ENCODE results near the gene PDE8B. TPM values are rescaled to one million over a fixed set of nuclear protein-coding genes. Genes with fewer than 3 reads are reported as not detected.

The PDE8B gene
- total RNA-seq, 4 donors from 2014 or later, result 0.16 to 1.3 (median 0.71) TPM; not detected in 1

DNA sequence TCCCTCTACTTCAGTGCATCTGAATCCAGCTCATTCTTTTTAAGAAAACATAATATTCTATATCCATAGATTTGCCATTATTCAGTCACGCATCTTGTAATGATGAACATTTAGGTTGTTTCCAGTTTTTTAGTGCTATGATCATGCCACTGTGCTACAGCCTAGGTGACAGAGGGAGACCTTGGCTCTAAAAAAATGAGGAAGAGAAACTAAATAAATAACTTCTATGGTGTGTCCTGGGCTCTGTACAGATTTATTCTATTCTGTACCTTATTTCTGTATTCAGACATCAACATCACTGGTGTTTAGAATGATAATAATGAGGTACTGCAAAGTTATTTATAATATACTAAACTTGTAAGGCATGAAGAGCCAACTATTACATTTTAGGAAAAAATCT lies 45.9 kb downstream of the PDE8B start:
- H3K9me3 ChIP-seq, result no peaks in the 10 kb centered on the region
- ATAC-seq (no peak), DNase-seq (no peak)
- no peaks in the 10 kb centered on the region for H3K4me1 ChIP-seq
- no peaks in the 10 kb centered on the region for H3K36me3 ChIP-seq
- H3K27me3 ChIP-seq, result no peaks in the 10 kb centered on the region
- intact Hi-C loops (cut with DNase I; ENCODE audit: low total_unique reads) (no loop called here), in situ Hi-C loops (cut with MboI; ENCODE audit: low sequenced_read_pairs in 4 of 4) (no loop called here)
- H3K27ac ChIP-seq, result no peak overlapping the region
- TF ChIP-seq, protein P1, sequence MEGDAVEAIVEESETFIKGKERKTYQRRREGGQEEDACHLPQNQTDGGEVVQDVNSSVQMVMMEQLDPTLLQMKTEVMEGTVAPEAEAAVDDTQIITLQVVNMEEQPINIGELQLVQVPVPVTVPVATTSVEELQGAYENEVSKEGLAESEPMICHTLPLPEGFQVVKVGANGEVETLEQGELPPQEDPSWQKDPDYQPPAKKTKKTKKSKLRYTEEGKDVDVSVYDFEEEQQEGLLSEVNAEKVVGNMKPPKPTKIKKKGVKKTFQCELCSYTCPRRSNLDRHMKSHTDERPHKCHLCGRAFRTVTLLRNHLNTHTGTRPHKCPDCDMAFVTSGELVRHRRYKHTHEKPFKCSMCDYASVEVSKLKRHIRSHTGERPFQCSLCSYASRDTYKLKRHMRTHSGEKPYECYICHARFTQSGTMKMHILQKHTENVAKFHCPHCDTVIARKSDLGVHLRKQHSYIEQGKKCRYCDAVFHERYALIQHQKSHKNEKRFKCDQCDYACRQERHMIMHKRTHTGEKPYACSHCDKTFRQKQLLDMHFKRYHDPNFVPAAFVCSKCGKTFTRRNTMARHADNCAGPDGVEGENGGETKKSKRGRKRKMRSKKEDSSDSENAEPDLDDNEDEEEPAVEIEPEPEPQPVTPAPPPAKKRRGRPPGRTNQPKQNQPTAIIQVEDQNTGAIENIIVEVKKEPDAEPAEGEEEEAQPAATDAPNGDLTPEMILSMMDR (IDR thresholded peaks at IDR 0.05 in 4 of 5, conservative IDR thresholded peaks at IDR 0.05 in 1 of 5), result no peak
- TF ChIP-seq POLR2A (IDR thresholded peaks at IDR 0.05), result no peak
- H3K4me3 ChIP-seq, result no peak overlapping the region

DNA sequence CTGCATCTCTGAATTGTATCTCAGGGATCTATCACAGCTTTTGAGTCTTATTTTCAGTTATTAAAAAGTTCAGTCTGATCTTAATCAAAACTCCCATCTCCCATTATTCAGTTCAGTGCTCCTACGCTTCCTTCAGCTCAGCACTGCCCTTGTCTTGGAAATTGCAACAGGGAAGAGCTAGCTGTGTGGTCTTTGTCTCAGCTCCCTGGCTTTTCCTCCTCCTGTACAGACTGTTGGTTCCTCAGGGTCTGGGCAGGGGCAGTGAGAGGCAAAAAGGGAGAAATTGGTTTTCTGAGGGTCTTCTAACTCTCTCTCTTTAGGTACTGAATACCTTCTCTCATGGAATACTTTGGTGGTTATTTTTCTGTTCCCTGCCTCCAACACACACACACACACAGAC lies 48.2 kb downstream of the PDE8B start:
- Histone ChIP-seq H3K27ac (no peak overlapping the region), H3K9me3 (no peaks in the 10 kb centered on the region), H3K27me3 (no peaks in the 10 kb centered on the region), H3K36me3 (no peaks in the 10 kb centered on the region), H3K4me1 (no peaks in the 10 kb centered on the region), H3K4me3 (no peak overlapping the region)
- no peak for DNase-seq
- intact Hi-C loops (cut with DNase I; ENCODE audit: low total_unique reads), result no loop called here
- ATAC-seq, result no peak
- in situ Hi-C loops (cut with MboI; ENCODE audit: low sequenced_read_pairs in 4 of 4), result no loop called here
- no peak for TF ChIP-seq POLR2A (IDR thresholded peaks at IDR 0.05)
- TF ChIP-seq, protein P1 (IDR thresholded peaks at IDR 0.05 in 4 of 5, conservative IDR thresholded peaks at IDR 0.05 in 1 of 5), result no peak

DNA sequence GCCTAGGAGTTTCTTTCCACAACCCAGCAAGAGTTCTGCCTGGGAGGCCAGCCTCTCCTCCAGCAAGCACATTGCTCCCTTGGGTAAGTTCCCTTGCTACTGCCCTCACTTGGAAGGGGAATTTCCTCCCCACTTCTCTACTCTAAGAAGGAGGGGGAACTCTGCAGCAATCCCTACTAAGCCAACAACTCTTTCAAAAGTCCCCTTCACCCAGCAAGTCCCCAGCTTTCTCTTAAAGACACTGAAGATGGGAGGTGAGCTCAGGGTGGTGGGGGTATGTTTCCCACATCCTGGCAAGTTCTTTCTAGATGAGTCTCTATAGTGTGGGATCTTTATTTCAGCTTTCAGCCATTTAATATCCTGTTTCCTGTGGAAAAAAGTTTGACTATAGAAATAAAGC lies 49.0 kb downstream of the PDE8B start:
- Histone ChIP-seq H3K27ac (no peak overlapping the region), H3K4me3 (no peak overlapping the region), H3K36me3 (no peaks in the 10 kb centered on the region), H3K27me3 (no peaks in the 10 kb centered on the region), H3K9me3 (no peaks in the 10 kb centered on the region), H3K4me1 (no peaks in the 10 kb centered on the region)
- DNase-seq (no peak), ATAC-seq (no peak)
- intact Hi-C loops (cut with DNase I; ENCODE audit: low total_unique reads), result no loop called here
- in situ Hi-C loops (cut with MboI; ENCODE audit: low sequenced_read_pairs in 4 of 4), result no loop called here
- TF ChIP-seq POLR2A (IDR thresholded peaks at IDR 0.05), result no peak
- TF ChIP-seq, protein P1 (IDR thresholded peaks at IDR 0.05 in 4 of 5, conservative IDR thresholded peaks at IDR 0.05 in 1 of 5), result no peak

DNA sequence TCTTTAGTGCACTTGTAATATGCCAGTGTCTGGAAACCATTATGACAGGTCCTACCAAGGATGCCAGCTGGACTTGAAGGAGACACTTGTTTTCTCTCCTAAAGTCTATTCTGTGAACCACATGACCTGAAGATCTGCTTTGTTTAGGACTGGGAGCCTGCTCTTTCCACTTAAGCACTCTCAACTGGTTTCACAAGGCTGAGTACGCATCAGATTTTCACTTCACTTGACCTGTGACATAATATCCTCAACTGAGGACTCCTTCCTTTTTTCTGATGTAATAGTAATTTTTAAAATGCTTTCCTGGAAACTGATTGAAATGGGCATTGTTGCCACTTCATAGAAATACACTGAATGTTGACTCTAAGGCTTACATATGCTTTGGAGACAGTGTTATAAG lies 52.2 kb downstream of the PDE8B start:
- intact Hi-C loops (cut with DNase I; ENCODE audit: low total_unique reads), result no loop called here
- no peaks in the 10 kb centered on the region for H3K4me1 ChIP-seq
- no peak overlapping the region for H3K27ac ChIP-seq
- in situ Hi-C loops (cut with MboI; ENCODE audit: low sequenced_read_pairs in 4 of 4), result no loop called here
- H3K4me3 ChIP-seq, result no peak overlapping the region
- H3K9me3 ChIP-seq, result no peaks in the 10 kb centered on the region
- no peaks in the 10 kb centered on the region for H3K36me3 ChIP-seq
- H3K27me3 ChIP-seq, result no peaks in the 10 kb centered on the region
- no peak for DNase-seq
- no peak for ATAC-seq
- TF ChIP-seq, protein P1 (IDR thresholded peaks at IDR 0.05 in 4 of 5, conservative IDR thresholded peaks at IDR 0.05 in 1 of 5), result no peak

DNA sequence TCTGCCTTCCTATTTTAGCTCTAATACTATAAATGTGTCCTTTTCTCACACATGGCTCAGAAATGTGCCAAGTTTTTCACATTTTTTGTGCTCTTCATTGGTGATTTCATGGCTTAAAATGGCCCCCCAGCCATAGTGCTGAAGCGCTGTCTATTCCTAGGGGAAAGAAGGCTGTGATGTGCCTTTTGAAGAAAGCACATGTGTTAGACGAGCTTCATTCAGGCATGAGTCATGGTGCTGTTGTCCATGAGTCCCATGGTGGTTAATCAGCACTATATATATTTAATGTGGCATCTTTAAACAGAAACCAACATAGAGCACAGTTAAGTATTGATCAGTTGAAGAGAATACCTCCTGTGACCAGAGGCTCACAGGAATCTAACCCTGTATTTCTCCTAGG lies 55.8 kb downstream of the PDE8B start:
- no peaks in the 10 kb centered on the region for H3K27me3 ChIP-seq
- intact Hi-C loops (cut with DNase I; ENCODE audit: low total_unique reads), result no loop called here

More for the DNA sequence above, 55.8 kb downstream of the PDE8B start:
- in situ Hi-C loops (cut with MboI; ENCODE audit: low sequenced_read_pairs in 4 of 4), result no loop called here
- ATAC-seq (no peak), DNase-seq (no peak)
- no peak for TF ChIP-seq POLR2A (IDR thresholded peaks at IDR 0.05)
- TF ChIP-seq, protein P1 (IDR thresholded peaks at IDR 0.05 in 4 of 5, conservative IDR thresholded peaks at IDR 0.05 in 1 of 5), result no peak
- Histone ChIP-seq H3K27ac (no peak overlapping the region), H3K36me3 (no peaks in the 10 kb centered on the region), H3K9me3 (no peaks in the 10 kb centered on the region), H3K4me1 (no peaks in the 10 kb centered on the region), H3K4me3 (no peak overlapping the region)

Measured in gastrocnemius medialis (tissue), 4 donors.